Measurements from ENCODE around the gene PER1.

DNA sequence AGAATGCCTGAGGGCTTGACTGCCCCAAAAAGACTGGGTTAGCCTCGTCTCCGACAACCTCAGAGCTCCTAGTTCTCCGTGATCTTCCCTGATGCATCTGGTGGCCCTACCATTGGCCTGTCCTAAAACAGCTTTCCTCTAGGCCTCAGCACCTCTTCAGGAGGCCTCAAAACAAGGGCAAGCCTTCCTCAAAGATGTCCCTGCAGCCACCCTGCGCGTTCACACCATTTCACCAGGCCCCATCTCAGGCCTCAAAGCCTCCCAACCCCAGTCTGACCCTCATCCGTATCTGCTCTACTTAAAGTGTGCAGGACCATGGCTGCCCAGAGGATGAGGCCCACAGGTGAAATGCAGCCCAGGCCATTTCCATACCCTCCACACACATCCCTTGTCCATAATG is 41.3 kb downstream of the PER1 start:
- TF ChIP-seq EZH2 (IDR thresholded peaks at IDR 0.05; ENCODE audit: insufficient read depth, poor library complexity, severe bottlenecking) (no peak), EZH2phosphoT487 (IDR thresholded peaks at IDR 0.05; ENCODE audit: insufficient read depth, low read depth) (no peak)
